ENCODE data around the gene RC3H1. TPM values are rescaled to one million over a fixed set of nuclear protein-coding genes. Genes with fewer than 3 reads are reported as not detected.

RC3H1 gene
- total and polyA plus RNA-seq, 3 donors from 2014 or later, result 14.3 to 40.9 (median 39.8) TPM

DNA sequence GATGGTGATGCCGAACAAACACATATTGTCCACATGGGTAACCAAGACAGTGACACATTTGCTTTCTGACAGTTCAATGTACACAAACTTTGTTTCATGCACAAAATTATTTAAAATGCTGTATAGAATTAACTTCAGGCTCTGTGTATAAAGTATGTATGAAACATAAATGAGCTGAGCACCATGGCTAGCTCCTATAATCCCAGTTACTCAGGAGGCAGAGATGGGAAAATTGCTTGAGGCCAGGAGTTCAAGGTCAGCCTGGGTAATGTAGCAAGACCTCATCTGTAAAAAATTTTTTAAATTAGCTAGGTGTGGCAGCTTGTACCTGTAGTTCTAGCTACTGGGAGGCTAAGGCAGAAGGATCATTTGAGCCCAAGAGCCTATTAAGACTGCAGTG lies 19.2 kb upstream of the RC3H1 start:
- no peak for DNase-seq
- TF ChIP-seq, protein P1, sequence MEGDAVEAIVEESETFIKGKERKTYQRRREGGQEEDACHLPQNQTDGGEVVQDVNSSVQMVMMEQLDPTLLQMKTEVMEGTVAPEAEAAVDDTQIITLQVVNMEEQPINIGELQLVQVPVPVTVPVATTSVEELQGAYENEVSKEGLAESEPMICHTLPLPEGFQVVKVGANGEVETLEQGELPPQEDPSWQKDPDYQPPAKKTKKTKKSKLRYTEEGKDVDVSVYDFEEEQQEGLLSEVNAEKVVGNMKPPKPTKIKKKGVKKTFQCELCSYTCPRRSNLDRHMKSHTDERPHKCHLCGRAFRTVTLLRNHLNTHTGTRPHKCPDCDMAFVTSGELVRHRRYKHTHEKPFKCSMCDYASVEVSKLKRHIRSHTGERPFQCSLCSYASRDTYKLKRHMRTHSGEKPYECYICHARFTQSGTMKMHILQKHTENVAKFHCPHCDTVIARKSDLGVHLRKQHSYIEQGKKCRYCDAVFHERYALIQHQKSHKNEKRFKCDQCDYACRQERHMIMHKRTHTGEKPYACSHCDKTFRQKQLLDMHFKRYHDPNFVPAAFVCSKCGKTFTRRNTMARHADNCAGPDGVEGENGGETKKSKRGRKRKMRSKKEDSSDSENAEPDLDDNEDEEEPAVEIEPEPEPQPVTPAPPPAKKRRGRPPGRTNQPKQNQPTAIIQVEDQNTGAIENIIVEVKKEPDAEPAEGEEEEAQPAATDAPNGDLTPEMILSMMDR (IDR thresholded peaks at IDR 0.05), result no peak
- no peak for TF ChIP-seq POLR2A (IDR thresholded peaks at IDR 0.05)
- Histone ChIP-seq H3K27ac (no peak overlapping the region), H3K27me3 (no peaks in the 10 kb centered on the region), H3K36me3 (ENCODE audit: low read depth, missing control alignments) (no peaks in the 10 kb centered on the region), H3K9me3 (no peaks in the 10 kb centered on the region), H3K4me1 (no peaks in the 10 kb centered on the region), H3K4me3 (no peak overlapping the region)
- WGBS, 2 donors, result 89 to 98% methylated on average over 1 of the region's 1 CpG
- intact Hi-C loops (cut with DNase I; ENCODE audit: low total_unique reads), result no loop called here

DNA sequence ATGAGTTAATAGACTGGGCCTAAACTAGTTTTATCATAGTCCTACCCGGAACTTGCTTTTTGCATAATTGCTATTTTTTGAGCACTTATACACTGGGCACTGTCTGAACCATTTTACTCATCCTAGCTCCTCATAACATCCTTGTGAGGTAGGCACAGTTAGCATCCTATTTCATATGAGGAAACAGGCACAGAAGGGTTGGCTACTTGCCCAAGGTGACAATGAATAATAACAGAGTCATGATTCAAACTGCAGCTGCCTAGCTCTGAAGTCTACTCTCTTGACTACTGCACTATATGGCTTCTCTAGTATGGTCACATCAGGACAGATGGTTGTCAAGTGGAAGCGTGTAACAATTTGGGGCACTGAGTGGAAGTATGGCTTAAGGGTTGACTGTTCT lies 18.2 kb upstream of the RC3H1 start:
- DNase-seq, result no peak
- no peaks in the 10 kb centered on the region for H3K36me3 ChIP-seq (ENCODE audit: low read depth, missing control alignments)
- intact Hi-C loops (cut with DNase I; ENCODE audit: low total_unique reads), result no loop called here
- H3K9me3 ChIP-seq, result no peaks in the 10 kb centered on the region
- TF ChIP-seq, protein P1 (IDR thresholded peaks at IDR 0.05), result no peak
- no peak for TF ChIP-seq POLR2A (IDR thresholded peaks at IDR 0.05)
- H3K27me3 ChIP-seq, result no peaks in the 10 kb centered on the region
- H3K4me1 ChIP-seq, result no peaks in the 10 kb centered on the region
- no peak overlapping the region for H3K4me3 ChIP-seq
- H3K27ac ChIP-seq, result no peak overlapping the region
- WGBS, 2 donors, result 94 to 95% methylated on average over 2 of the region's 2 CpGs

DNA sequence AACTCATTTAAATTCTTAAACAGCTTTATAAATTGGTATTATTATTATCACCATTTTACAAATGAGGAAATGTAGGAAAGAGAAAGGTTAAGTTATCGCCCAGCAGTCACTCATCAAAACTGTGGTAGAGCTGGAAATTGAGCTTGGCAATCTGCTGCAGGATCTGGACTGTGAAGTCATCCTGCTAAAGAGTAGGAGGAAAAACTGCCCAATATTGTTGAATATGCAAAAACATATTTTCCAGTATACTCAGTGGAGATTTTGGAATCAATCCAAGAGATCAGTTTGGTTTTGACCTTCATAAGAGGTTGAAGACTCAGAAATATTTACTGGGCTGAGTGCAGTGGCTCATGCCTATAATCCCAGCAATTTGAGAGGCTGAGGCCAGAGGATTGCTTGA lies 16.9 kb upstream of the RC3H1 start:
- Histone ChIP-seq H3K36me3 (ENCODE audit: low read depth, missing control alignments) (no peaks in the 10 kb centered on the region), H3K9me3 (no peaks in the 10 kb centered on the region), H3K4me3 (no peak overlapping the region), H3K27me3 (no peaks in the 10 kb centered on the region), H3K4me1 (no peaks in the 10 kb centered on the region), H3K27ac (no peak overlapping the region)
- TF ChIP-seq POLR2A (IDR thresholded peaks at IDR 0.05), result no peak
- TF ChIP-seq, protein P1 (IDR thresholded peaks at IDR 0.05), result no peak
- no peak for DNase-seq
- 83 to 96% methylated on average over 1 of the region's 1 CpG for whole genome bisulfite sequencing, 2 donors
- intact Hi-C loops (cut with DNase I; ENCODE audit: low total_unique reads), result no loop called here

DNA sequence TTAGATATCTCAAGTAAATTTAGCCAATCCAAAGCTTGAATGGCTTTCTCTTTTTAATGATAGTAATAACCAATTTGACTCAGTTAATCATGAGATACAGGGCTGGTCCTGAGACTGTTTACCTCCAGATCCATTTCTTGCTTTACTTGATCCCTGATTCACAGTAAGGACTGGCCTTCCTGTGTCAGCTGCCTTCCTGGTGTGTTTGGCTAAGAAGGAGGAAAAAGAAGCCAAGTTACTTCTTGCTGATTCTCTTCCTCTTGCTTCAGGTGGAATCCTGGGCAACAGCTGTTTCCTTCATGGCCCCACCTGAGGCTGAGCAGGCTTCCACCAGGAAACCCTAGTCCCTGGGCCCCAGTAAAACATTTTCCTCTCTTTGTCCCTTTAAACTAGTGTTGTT lies 14.6 kb upstream of the RC3H1 start:
- intact Hi-C loops (cut with DNase I; ENCODE audit: low total_unique reads), result no loop called here
- no peak for DNase-seq
- Histone ChIP-seq H3K9me3 (no peaks in the 10 kb centered on the region), H3K36me3 (ENCODE audit: low read depth, missing control alignments) (no peaks in the 10 kb centered on the region), H3K27ac (no peak overlapping the region), H3K4me1 (no peaks in the 10 kb centered on the region), H3K27me3 (no peaks in the 10 kb centered on the region), H3K4me3 (no peak overlapping the region)
- TF ChIP-seq, protein P1 (IDR thresholded peaks at IDR 0.05), result no peak
- no peak for TF ChIP-seq POLR2A (IDR thresholded peaks at IDR 0.05)

DNA sequence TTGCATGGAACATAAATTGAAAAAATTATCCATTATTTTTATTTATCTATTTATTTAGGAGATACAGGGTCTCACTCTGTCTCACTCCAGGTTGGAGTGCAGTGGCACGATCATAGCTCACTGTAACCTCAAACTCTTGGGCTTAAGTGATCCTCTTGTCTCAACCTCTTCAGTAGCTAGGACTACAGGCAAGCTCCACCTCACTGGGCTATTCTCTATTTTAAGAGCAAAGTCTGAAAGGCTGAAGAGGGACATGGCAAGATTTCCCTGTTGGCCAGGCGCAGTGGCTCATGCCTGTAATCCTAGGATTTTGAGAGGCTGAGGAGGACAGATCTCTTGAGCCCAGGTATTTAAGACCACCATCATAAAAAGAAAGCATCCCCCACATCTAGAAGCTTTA lies 14.0 kb upstream of the RC3H1 start:
- DNase-seq, result no peak
- Histone ChIP-seq H3K36me3 (ENCODE audit: low read depth, missing control alignments) (no peaks in the 10 kb centered on the region), H3K27ac (no peak overlapping the region), H3K27me3 (no peaks in the 10 kb centered on the region), H3K4me3 (no peak overlapping the region), H3K4me1 (no peaks in the 10 kb centered on the region), H3K9me3 (no peaks in the 10 kb centered on the region)
- intact Hi-C loops (cut with DNase I; ENCODE audit: low total_unique reads), result no loop called here
- WGBS, 2 donors, result 88 to 94% methylated on average over 2 of the region's 2 CpGs
- TF ChIP-seq, protein P1 (IDR thresholded peaks at IDR 0.05), result no peak
- no peak for TF ChIP-seq POLR2A (IDR thresholded peaks at IDR 0.05)

All from testis (tissue), 3 donors.